Fibroblast of lung (primary cell): ENCODE results near the gene SPPL2B.

ENCODE experiments used
- EZH2 ChIP-seq: IDR thresholded peaks from 2 replicates; pipeline ENCODE4 v1.5.1; 2012; ENCODE audit warnings: low read length, control low read depth, mild to moderate bottlenecking; ENCODE audit errors: missing control alignments
- TF ChIP-seq, protein P1 (sequence below), 2 donors: IDR thresholded peaks in 1 of 2; conservative IDR thresholded peaks in 1 of 2; 1 replicate in 1 of 2; 2 replicates in 1 of 2; pipeline ENCODE4 v1.5.1; 2011 to 2012; ENCODE audit warnings: low read length in 2 of 2, control low read depth in 1 of 2, inconsistent platforms in 1 of 2, low read depth in 1 of 2, mild to moderate bottlenecking in 1 of 2

DNA sequence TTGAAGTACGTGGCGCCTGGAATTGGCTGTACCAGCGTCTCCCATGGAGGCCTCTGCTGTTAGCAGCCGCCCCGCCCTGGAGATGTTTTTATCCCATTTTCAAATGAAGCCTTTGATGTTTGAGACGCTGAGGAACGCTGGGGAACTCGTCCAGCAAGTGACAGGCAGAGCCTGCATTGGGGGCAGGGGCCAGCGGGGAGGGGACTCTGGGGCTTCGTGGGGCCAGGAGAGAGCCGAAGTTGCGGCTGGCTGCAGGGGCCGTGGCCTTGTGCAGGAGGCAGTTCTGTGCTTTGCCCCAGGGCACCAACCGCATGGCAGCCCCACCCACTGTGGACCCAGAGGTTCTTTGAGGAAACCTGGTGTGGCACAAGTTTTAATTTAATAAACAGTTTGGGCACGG lies 13.5 kb downstream of the SPPL2B start:
- TF ChIP-seq, protein P1, sequence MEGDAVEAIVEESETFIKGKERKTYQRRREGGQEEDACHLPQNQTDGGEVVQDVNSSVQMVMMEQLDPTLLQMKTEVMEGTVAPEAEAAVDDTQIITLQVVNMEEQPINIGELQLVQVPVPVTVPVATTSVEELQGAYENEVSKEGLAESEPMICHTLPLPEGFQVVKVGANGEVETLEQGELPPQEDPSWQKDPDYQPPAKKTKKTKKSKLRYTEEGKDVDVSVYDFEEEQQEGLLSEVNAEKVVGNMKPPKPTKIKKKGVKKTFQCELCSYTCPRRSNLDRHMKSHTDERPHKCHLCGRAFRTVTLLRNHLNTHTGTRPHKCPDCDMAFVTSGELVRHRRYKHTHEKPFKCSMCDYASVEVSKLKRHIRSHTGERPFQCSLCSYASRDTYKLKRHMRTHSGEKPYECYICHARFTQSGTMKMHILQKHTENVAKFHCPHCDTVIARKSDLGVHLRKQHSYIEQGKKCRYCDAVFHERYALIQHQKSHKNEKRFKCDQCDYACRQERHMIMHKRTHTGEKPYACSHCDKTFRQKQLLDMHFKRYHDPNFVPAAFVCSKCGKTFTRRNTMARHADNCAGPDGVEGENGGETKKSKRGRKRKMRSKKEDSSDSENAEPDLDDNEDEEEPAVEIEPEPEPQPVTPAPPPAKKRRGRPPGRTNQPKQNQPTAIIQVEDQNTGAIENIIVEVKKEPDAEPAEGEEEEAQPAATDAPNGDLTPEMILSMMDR (conservative IDR thresholded peaks at IDR 0.05 in 1 of 2, IDR thresholded peaks at IDR 0.05 in 1 of 2; ENCODE audit: low read depth in 1 of 2, low read length in 2 of 2): no peak
- no peak for TF ChIP-seq EZH2
